H1 (cell line): Measurements from ENCODE around the gene RXRA. TPM values are rescaled to one million over a fixed set of nuclear protein-coding genes. Genes with fewer than 3 reads are reported as not detected.

Experiments
- CTCF ChIA-PET: fragments of 300-600 bp; sonication (Branson Sonifier 250); formaldehyde crosslinking; loops from one replicate; lab custom pipeline; 2021; ENCODE audit not compliant: partially characterized antibody; lab: Charles Lee
- POLR2A ChIA-PET: fragments of 300-600 bp; sonication (Branson Sonifier 250); formaldehyde crosslinking; loops from one replicate; lab custom pipeline; 2021; ENCODE audit warnings: inconsistent platforms; ENCODE audit not compliant: partially characterized antibody; lab: Charles Lee
- DNase-seq, 2 experiments: peaks; one replicate each; pipeline versions ENCODE4 v3.0.0 to v3.0.0-alpha.2; 2010 to 2022; ENCODE audit warnings: low spot score in 2 of 2, low read depth in 1 of 2, mixed read lengths in 1 of 2
- FAIRE-seq: peaks from 2 replicates; lab custom pipeline; 2011; peaks lifted over from hg19 to GRCh38; lab: Jason Lieb, UNC
- H2AFZ ChIP-seq: 2 replicates; pipeline ENCODE4 v1.8.1; 2012; ENCODE audit warnings: low read length, inconsistent platforms
- H2AK5ac ChIP-seq: 2 replicates; pipeline ENCODE4 v1.6.1; 2013; ENCODE audit warnings: low read depth, low read length
- H2BK120ac ChIP-seq: replicated peaks from 2 replicates; pipeline ENCODE3; 2013; ENCODE audit warnings: low read depth, low read length, inconsistent platforms
- H2BK12ac ChIP-seq: 2 replicates; pipeline ENCODE4 v1.6.1; 2013; ENCODE audit warnings: low read depth, low read length
- H2BK15ac ChIP-seq: 2 replicates; pipeline ENCODE4 v1.6.1; 2013; ENCODE audit warnings: low read length
- H2BK20ac ChIP-seq: 2 replicates; pipeline ENCODE4 v1.6.1; 2013; ENCODE audit warnings: low read length
- H2BK5ac ChIP-seq: 2 replicates; pipeline ENCODE4 v1.6.1; 2013; ENCODE audit warnings: low read depth, low read length
- H3K14ac ChIP-seq: 2 replicates; pipeline ENCODE4 v1.6.1; 2013; ENCODE audit warnings: inconsistent platforms; ENCODE audit not compliant: insufficient read length
- H3K18ac ChIP-seq: 2 replicates; pipeline ENCODE4 v1.6.1; 2013; ENCODE audit warnings: low read length; ENCODE audit errors: extremely low read depth
- H3K23ac ChIP-seq: 2 replicates; pipeline ENCODE4 v1.6.1; 2013; ENCODE audit warnings: inconsistent platforms; ENCODE audit not compliant: insufficient read length
- H3K23me2 ChIP-seq: 2 replicates; pipeline ENCODE4 v1.6.1; 2013; ENCODE audit warnings: low read depth, low read length
- H3K27ac ChIP-seq: 2 replicates; pipeline ENCODE4 v1.6.1; 2011; ENCODE audit warnings: low read depth, low read length, inconsistent platforms
- H3K27me3 ChIP-seq, 4 experiments: replicated peaks in 1 of 4; 1 replicate in 1 of 4; 2 replicates in 3 of 4; pipeline versions ENCODE4 v1.6.1 to v1.8.1; 2011 to 2013; ENCODE audit warnings: low read length in 3 of 4, mild to moderate bottlenecking in 3 of 4, inconsistent platforms in 2 of 4, mixed read lengths in 2 of 4, moderate library complexity in 1 of 4; ENCODE audit not compliant: control insufficient read depth in 3 of 4, insufficient read depth in 3 of 4; ENCODE audit errors: extremely low read depth in 1 of 4
- H3K36me3 ChIP-seq, 4 experiments: 2 replicates each; pipeline versions ENCODE4 v1.6.1 to v1.8.1; 2011 to 2013; ENCODE audit warnings: mild to moderate bottlenecking in 4 of 4, low read length in 3 of 4, moderate library complexity in 2 of 4, control low read depth in 1 of 4, inconsistent platforms in 1 of 4; ENCODE audit not compliant: insufficient read depth in 4 of 4, control insufficient read depth in 2 of 4
- H3K4ac ChIP-seq: replicated peaks from 2 replicates; pipeline ENCODE3; 2013; ENCODE audit warnings: low read length, low read depth, mixed read lengths, inconsistent platforms; ENCODE audit not compliant: insufficient read length
- H3K4me1 ChIP-seq, 4 experiments: replicated peaks in 1 of 4; 1 replicate in 1 of 4; 2 replicates in 3 of 4; pipeline versions ENCODE4 v1.6.1 to v1.8.1; 2011 to 2013; ENCODE audit warnings: low read length in 3 of 4, inconsistent platforms in 2 of 4, mixed read lengths in 1 of 4; ENCODE audit not compliant: insufficient read depth in 4 of 4, control insufficient read depth in 3 of 4
- H3K4me2 ChIP-seq, 2 experiments: 2 replicates each; pipeline versions ENCODE4 v1.6.1 to v1.8.1; 2011 to 2013; ENCODE audit warnings: low read depth in 2 of 2, low read length in 2 of 2, control low read depth in 1 of 2, inconsistent platforms in 1 of 2, mild to moderate bottlenecking in 1 of 2; ENCODE audit not compliant: insufficient read depth in 1 of 2
- H3K4me3 ChIP-seq, 4 experiments: fragments of 200-600, 300-600 bp in 1 of 4; sonication (generic), shearing (Covaris generic), sonication (Bioruptor Twin) in 1 of 4; 2 replicates each; pipeline versions ENCODE4 v1.5.1 to v1.8.1; 2011 to 2016; ENCODE audit warnings: low read length in 4 of 4, low read depth in 3 of 4, control low read depth in 2 of 4, inconsistent platforms in 2 of 4, mild to moderate bottlenecking in 2 of 4, mixed read lengths in 1 of 4, moderate library complexity in 1 of 4; ENCODE audit not compliant: insufficient read depth in 2 of 4; ENCODE audit errors: extremely low read depth in 1 of 4
- H3K56ac ChIP-seq: replicated peaks from 2 replicates; pipeline ENCODE3; 2013; ENCODE audit warnings: low read depth, mild to moderate bottlenecking, mixed read lengths, low read length, inconsistent platforms; ENCODE audit not compliant: insufficient read length
- H3K79me1 ChIP-seq: 2 replicates; pipeline ENCODE4 v1.6.1; 2013; ENCODE audit warnings: low read depth, low read length, control low read depth
- H3K79me2 ChIP-seq, 2 experiments: 2 replicates each; pipeline versions ENCODE4 v1.6.1 to v1.8.1; 2012 to 2013; ENCODE audit warnings: low read length in 2 of 2, mild to moderate bottlenecking in 2 of 2, inconsistent platforms in 1 of 2; ENCODE audit not compliant: insufficient read depth in 2 of 2, control insufficient read depth in 1 of 2
- H3K9ac ChIP-seq, 4 experiments: replicated peaks in 1 of 4; 1 replicate in 1 of 4; 2 replicates in 3 of 4; pipeline versions ENCODE4 v1.6.1 to v1.8.1; 2011 to 2013; ENCODE audit warnings: low read depth in 3 of 4, low read length in 3 of 4, control low read depth in 2 of 4, mild to moderate bottlenecking in 2 of 4, moderate library complexity in 2 of 4, inconsistent platforms in 1 of 4; ENCODE audit errors: extremely low read depth in 1 of 4
- H3K9me3 ChIP-seq, 2 experiments: 2 replicates each; pipeline versions ENCODE4 v1.6.1 to v1.8.1; 2012 to 2013; ENCODE audit warnings: mild to moderate bottlenecking in 2 of 2, moderate library complexity in 2 of 2, control low read depth in 1 of 2, inconsistent platforms in 1 of 2, low read depth in 1 of 2, low read length in 1 of 2, mixed read lengths in 1 of 2; ENCODE audit not compliant: insufficient read depth in 2 of 2
- H4K20me1 ChIP-seq, 2 experiments: replicated peaks in 1 of 2; 2 replicates each; pipeline versions ENCODE3 to v1.8.1; 2011 to 2013; ENCODE audit warnings: inconsistent platforms in 2 of 2, low read length in 2 of 2, mild to moderate bottlenecking in 1 of 2; ENCODE audit not compliant: insufficient read depth in 2 of 2, control insufficient read depth in 1 of 2
- H4K5ac ChIP-seq: 2 replicates; pipeline ENCODE4 v1.6.1; 2013; ENCODE audit warnings: low read length, low read depth, mixed read lengths, inconsistent platforms; ENCODE audit not compliant: insufficient read length
- H4K8ac ChIP-seq: 2 replicates; pipeline ENCODE4 v1.8.0; 2013; ENCODE audit warnings: mild to moderate bottlenecking, moderate library complexity, low read length, inconsistent platforms; ENCODE audit not compliant: insufficient read depth; ENCODE audit errors: extremely low read depth
- H4K91ac ChIP-seq: replicated peaks from 2 replicates; pipeline ENCODE3; 2013; ENCODE audit warnings: low read length, mixed read lengths, inconsistent platforms; ENCODE audit not compliant: insufficient read length
- BRCA1 ChIP-seq: IDR thresholded peaks from 2 replicates; pipeline ENCODE4 v1.6.1; 2012; ENCODE audit warnings: low read depth, low read length, improper control_type of control experiment
- CEBPB ChIP-seq: IDR thresholded peaks from 2 replicates; pipeline ENCODE4 v1.6.1; 2012; ENCODE audit warnings: low read depth, low read length
- CHD1 ChIP-seq: IDR thresholded peaks from 2 replicates; pipeline ENCODE4 v1.6.1; 2012; ENCODE audit warnings: low read depth, low read length, improper control_type of control experiment
- CHD2 ChIP-seq: IDR thresholded peaks from 2 replicates; pipeline ENCODE4 v1.6.1; 2012; ENCODE audit warnings: low read length, improper control_type of control experiment
- CREB1 ChIP-seq: IDR thresholded peaks from 2 replicates; pipeline ENCODE4 v1.6.1; 2012; ENCODE audit warnings: inconsistent platforms
- GTF2F1 ChIP-seq: IDR thresholded peaks from 2 replicates; pipeline ENCODE4 v1.6.1; 2012; ENCODE audit warnings: low read depth, low read length, improper control_type of control experiment, borderline replicate concordance
- NRF1 ChIP-seq: IDR thresholded peaks from 2 replicates; pipeline ENCODE4 v1.6.1; 2011; ENCODE audit warnings: mild to moderate bottlenecking, low read depth, low read length, improper control_type of control experiment
- PHF8 ChIP-seq: fragments of 200-600 bp; sonication (generic); conservative IDR thresholded peaks from 2 replicates; pipeline ENCODE4 v1.7.1; 2012; ENCODE audit warnings: low read depth, mild to moderate bottlenecking, inconsistent platforms, low read length, moderate library complexity
- RAD21 ChIP-seq, 2 experiments: IDR thresholded peaks in 1 of 2; conservative IDR thresholded peaks in 1 of 2; 2 replicates each; pipeline ENCODE4 v1.6.1; 2011; ENCODE audit warnings: low read depth in 2 of 2, low read length in 2 of 2, improper control_type of control experiment in 1 of 2, inconsistent platforms in 1 of 2, mild to moderate bottlenecking in 1 of 2, moderate library complexity in 1 of 2
- SIN3A ChIP-seq, 2 experiments: IDR thresholded peaks in 1 of 2; conservative IDR thresholded peaks in 1 of 2; 2 replicates each; pipeline ENCODE4 v1.6.1; 2011 to 2012; ENCODE audit warnings: low read length in 2 of 2, improper control_type of control experiment in 1 of 2, low read depth in 1 of 2, mild to moderate bottlenecking in 1 of 2
- SIX5 ChIP-seq: IDR thresholded peaks from 2 replicates; pipeline ENCODE4 v1.6.1; 2011; ENCODE audit warnings: mild to moderate bottlenecking, low read depth, low read length
- TAF7 ChIP-seq: optimal IDR thresholded peaks from 2 replicates; pipeline ENCODE3; 2011; ENCODE audit warnings: low read depth, mild to moderate bottlenecking, inconsistent platforms, low read length, moderate library complexity, borderline replicate concordance
- TCF12 ChIP-seq: IDR thresholded peaks from 2 replicates; pipeline ENCODE4 v1.6.1; 2011; ENCODE audit warnings: low read depth, mild to moderate bottlenecking, low read length
- TEAD4 ChIP-seq: IDR thresholded peaks from 2 replicates; pipeline ENCODE4 v1.6.1; 2012; ENCODE audit warnings: low read depth, low read length, inconsistent platforms, mixed read lengths
- WGBS, 2 experiments: shearing (Covaris generic) in 1 of 2; methylation state at CpG; one replicate each; pipeline versions ENCODE4 v1.1.6 to v1.1.7; 2013 to 2015; ENCODE audit warnings: low lambda C conversion rate in 2 of 2, mixed read lengths in 2 of 2, inconsistent platforms in 1 of 2, low coverage in 1 of 2, missing lambda C conversion rate in 1 of 2; ENCODE audit not compliant: insufficient replicate concordance in 2 of 2, insufficient coverage in 1 of 2, insufficient read length in 1 of 2; ENCODE audit errors: extremely low coverage in 1 of 2, missing lambda C conversion rate in 1 of 2; 5-methylcytosine and 5-hydroxymethylcytosine counted together
- polyA plus RNA-seq, 7 experiments: library from polyadenylated mRNA; depleted of rRNA in 3 of 7; stranded (reverse) in 5 of 7; unstranded in 2 of 7; fragments of >200 nt in 5 of 7; fragments of 200-250 nt in 2 of 7; gene quantifications; 1 replicate in 5 of 7; 2 replicates in 1 of 7; 4 replicates in 1 of 7; pipeline versions ENCODE4 v1.2.1 to v1.2.3, GENCODE V29; 2011 to 2013; ENCODE audit warnings: missing spikeins in 2 of 7, mixed read lengths in 2 of 7
- total RNA-seq: library from RNA; stranded (reverse); fragmentation: NEBNext Ultra II Directional; extraction: Animal tissue kit (Norgen Biotek cat#: 25700); gene quantifications from 2 replicates; pipeline ENCODE4 v1.2.1, GENCODE V29; 2021

Gene RXRA
- total and polyA plus RNA-seq, 2 of the 8 experiments (the other 6 are each of a cell fraction or from before 2014, with no cell fraction given), result 9.8 to 29.4 TPM

- no peak overlapping the region for H3K9ac ChIP-seq
- H3K18ac ChIP-seq, result no peak overlapping the region
- no peak overlapping the region for H2BK5ac ChIP-seq
- peaks cover 10% of the 10 kb centered on the region in 2 experiments for H3K9me3 ChIP-seq
- no peak for FAIRE-seq
- H2BK120ac ChIP-seq, result no peak overlapping the region
- no peak overlapping the region for H3K14ac ChIP-seq
- peaks cover 4 to 5% of the 10 kb centered on the region in 2 experiments for H4K20me1 ChIP-seq
- H2BK15ac ChIP-seq, result no peak overlapping the region
- no peaks in the 10 kb centered on the region for H3K27me3 ChIP-seq
- no peak overlapping the region for H3K23ac ChIP-seq
- H4K8ac ChIP-seq, result no peak overlapping the region
- no peaks in the 10 kb centered on the region for H3K36me3 ChIP-seq
- H3K27ac ChIP-seq, result no peak overlapping the region
- no peak overlapping the region for H2AK5ac ChIP-seq
- DNase-seq, result no peak
- CTCF ChIA-PET, result interaction anchor here (1.2 to 1.6 kb wide), 2 partner anchors 20 to 240 kb away, joined by 3 read pairs; no protein-coding TSS in a partner anchor
- peaks cover 5% of the 10 kb centered on the region; the same call in 1 of the 2 replicates for H3K79me1 ChIP-seq
- no peak overlapping the region for H3K4me2 ChIP-seq
- no peak overlapping the region for H2AFZ ChIP-seq
- H3K79me2 ChIP-seq, result peaks cover 0 to 14% of the 10 kb centered on the region in 2 experiments; a peak in 1 of 4 replicates
- no peaks in the 10 kb centered on the region for H3K23me2 ChIP-seq
- H3K4me3 ChIP-seq, result no peak overlapping the region
- POLR2A ChIA-PET, result interaction anchor here (0.6 kb wide), 1 partner anchor 344 kb away, joined by 4 read pairs; no protein-coding TSS in a partner anchor
- no peak overlapping the region for H2BK20ac ChIP-seq
- H4K91ac ChIP-seq, result no peak overlapping the region
- no peak overlapping the region for H3K56ac ChIP-seq
- no peak overlapping the region for H3K4ac ChIP-seq
- WGBS, 2 experiments, result 87% methylated on average over 8 of the region's 11 CpGs; no CpG with 5 or more reads in 1 of the 2 experiments
- H4K5ac ChIP-seq, result no peak overlapping the region
- no peak overlapping the region for H2BK12ac ChIP-seq
- peaks cover 0 to 15% (median 9%) of the 10 kb centered on the region in 4 experiments; a peak in 3 of 7 replicates for H3K4me1 ChIP-seq
- TF ChIP-seq TCF12 (no peak), BRCA1 (no peak), CEBPB (no peak), SIN3A (conservative IDR thresholded peaks at IDR 0.05 in 1 of 2, IDR thresholded peaks at IDR 0.05 in 1 of 2; ENCODE audit: low read depth in 1 of 2, low read length in 2 of 2) (no peak), CHD1 (no peak), CHD2 (no peak), SIX5 (no peak), GTF2F1 (no peak), CREB1 (no peak), RAD21 (IDR thresholded peaks at IDR 0.05 in 1 of 2, conservative IDR thresholded peaks at IDR 0.05 in 1 of 2; ENCODE audit: low read depth in 2 of 2, low read length in 2 of 2) (no peak), TEAD4 (no peak), TAF7 (no peak), NRF1 (no peak), PHF8 (no peak)
Measured at GRCh38 chr9:134403292-134403681, 77.0 kb downstream of the RXRA start.
